GM10266 (cell line): ENCODE data around the gene NIPAL3.

Source experiments
- DNase-seq: peaks from one replicate; pipeline ENCODE4 v3.0.0; 2012; ENCODE audit errors: extremely low spot score
- TF ChIP-seq, protein P1 (sequence below): IDR thresholded peaks from 2 replicates; pipeline ENCODE4 v1.5.1; 2012; ENCODE audit warnings: mild to moderate bottlenecking, low read depth; ENCODE audit not compliant: control insufficient read depth, insufficient read depth; ENCODE audit errors: missing control alignments

NIPAL3 gene

DNA sequence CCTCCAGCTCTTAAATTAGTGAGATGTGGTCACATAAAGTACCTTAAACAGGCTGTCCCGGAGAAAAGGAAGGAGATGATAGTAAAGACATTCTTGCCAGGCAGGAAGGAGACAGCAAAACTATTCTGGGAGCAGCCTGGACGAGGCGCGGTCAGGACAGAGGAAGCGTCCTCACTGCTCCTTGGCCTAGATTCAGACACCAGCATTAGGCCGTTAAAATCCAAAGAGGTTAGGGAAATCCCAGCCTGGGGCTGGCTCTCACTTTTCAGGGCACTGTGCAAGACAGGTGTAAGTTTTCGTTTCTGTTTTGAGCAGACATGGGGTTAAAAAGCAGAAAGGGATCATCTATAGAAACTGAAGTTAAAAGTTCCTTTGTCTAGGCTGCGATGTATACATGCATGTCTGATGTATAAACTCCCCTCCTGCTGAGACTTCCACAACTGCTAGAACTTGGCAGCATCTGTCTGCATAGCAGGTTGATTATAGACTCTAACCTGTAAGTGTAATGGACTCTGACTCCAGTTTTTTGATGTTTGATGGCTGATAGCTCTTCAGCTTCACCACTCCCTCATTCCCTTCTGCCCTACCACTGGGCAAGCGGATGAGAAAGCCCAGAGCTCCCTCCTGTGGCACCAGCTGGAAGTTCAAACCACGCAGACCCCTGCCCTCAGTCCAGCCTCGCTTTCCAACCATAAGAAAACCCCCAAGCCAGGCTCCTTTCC is 23.6 kb upstream of the NIPAL3 start:
- peak; percentile 69 for DNase-seq

DNA sequence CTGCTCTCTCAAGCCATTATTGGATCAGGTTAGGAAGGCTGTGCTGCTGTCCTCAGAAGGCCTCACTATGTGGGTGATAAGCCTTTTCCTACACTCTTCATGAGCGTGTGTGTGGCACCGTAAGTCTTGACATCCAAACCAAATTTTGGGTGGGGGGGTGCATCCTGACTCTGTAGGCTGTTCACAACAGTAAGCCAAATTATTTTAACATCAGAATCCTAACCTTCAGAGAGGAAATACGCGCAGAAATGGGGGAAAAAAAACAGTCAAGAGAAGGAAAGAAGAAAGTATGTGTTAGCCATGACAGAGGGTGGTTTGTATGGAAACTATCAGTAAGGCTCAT is 23.0 kb upstream of the NIPAL3 start:
- no peak for DNase-seq
- TF ChIP-seq, protein P1, sequence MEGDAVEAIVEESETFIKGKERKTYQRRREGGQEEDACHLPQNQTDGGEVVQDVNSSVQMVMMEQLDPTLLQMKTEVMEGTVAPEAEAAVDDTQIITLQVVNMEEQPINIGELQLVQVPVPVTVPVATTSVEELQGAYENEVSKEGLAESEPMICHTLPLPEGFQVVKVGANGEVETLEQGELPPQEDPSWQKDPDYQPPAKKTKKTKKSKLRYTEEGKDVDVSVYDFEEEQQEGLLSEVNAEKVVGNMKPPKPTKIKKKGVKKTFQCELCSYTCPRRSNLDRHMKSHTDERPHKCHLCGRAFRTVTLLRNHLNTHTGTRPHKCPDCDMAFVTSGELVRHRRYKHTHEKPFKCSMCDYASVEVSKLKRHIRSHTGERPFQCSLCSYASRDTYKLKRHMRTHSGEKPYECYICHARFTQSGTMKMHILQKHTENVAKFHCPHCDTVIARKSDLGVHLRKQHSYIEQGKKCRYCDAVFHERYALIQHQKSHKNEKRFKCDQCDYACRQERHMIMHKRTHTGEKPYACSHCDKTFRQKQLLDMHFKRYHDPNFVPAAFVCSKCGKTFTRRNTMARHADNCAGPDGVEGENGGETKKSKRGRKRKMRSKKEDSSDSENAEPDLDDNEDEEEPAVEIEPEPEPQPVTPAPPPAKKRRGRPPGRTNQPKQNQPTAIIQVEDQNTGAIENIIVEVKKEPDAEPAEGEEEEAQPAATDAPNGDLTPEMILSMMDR = no peak

More for the DNA sequence above, 23.6 kb upstream of the NIPAL3 start:
- TF ChIP-seq, protein P1 = peak; percentile 87

DNA sequence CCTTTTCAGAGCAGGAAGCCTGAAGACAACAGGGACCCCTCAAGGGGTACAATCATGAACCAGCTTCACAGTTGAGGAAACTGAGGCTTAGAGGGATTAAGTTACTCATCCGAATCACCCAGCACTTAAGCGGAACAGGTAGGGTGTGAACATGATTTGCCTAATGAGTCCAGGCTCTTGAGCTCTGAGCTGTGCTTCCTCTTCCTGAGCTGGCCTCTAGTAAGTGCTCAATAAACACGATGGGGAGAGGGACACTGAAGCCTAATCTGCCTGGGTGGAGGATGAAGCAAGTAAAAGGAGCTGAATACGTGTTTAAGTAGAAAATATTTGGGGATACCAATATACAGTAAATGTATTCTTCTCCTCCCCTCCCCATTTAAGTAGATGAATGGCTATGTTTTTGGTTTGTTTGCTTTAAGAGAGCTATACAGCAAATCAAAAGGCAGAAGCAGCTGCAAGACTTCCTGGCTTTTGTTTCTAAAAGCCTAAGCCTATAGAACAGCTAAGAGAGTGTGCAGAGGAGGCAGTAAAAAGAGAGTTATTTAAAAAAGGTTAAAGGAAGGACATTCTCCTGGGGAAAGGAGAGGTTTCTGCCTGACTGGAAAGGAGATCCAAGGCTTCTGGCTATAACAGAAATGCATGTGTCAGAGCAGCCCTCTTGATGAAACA is 22.5 kb upstream of the NIPAL3 start:
- no peak for DNase-seq
- TF ChIP-seq, protein P1 = no peak

DNA sequence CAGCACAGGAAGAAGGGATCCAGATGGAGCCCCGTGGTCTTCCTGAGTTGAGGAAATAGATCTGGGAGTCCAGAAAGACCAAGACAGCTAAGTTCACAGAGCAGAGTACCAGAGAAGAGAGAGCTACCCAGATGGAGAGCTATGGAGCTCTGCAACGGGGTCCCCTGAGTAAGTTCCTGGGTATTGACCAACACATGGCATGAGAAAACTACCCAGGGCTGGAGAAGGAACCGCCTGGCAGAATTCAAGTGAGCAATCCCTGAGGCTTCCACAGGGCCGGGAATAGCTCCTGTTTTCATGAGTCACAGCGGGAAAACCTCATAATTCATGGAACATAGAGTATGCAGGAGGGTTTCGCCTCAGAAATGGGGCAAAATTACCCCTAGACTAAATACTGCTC is 21.7 kb upstream of the NIPAL3 start:
- DNase-seq = no peak
- TF ChIP-seq, protein P1 = no peak

DNA sequence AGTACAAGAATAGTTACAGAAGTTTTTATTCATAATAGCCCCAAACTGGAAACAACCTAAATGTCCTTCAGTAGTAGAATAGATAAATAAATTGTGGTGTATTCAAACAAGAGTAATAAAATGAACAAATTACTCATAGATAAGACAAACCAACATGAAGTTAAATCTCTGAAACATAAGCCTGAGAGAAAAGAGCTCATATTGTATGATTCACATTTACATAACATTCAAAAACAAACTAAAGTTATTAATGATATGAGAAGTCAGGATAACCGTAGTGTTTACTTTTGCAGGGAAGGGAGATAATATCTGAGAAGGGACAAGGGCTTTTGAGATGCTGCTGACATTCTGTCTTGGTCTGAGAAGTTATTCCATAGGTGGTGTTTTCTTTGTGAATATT is 15.5 kb upstream of the NIPAL3 start:
- TF ChIP-seq, protein P1 = no peak
- no peak for DNase-seq

DNA sequence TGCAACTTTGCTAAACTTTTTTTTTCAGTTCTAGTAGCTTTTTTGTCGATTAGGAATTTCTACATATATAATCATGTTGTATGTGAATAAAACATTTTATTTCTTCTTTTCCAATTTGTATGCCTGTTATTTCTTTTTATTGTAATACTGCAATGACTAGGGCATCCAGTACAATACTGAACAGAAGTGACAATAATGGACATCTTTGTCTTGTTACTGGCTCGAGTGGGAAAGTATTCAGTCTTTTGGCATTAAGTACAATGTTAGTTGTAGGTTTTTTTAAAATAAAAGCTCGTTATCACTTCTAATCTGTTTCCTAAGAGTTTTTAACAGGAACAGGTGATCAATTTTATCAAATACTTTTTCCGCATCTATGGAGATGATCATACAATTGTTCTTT is 11.8 kb upstream of the NIPAL3 start:
- TF ChIP-seq, protein P1 = no peak
- DNase-seq = no peak

DNA sequence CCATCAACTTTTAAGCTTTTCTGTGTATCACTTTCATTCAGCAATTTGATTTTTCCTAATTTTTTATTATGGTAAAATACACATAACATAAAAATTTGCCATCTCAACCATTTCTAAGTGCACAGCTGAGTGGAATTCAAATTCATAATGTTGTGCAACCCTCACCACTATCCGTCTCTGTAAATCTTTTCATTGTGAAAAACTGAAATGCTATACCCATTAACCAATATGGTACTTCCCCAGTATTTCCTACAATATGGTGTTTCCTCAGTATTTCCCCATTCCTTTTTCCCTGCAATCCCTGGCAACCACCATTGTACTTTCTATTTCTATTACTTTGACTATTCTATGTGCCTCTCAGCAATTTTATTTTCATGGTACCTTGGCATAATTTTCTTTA is 8.8 kb upstream of the NIPAL3 start:
- DNase-seq = no peak
- TF ChIP-seq, protein P1 = no peak
